ENCODE measurements around the gene SLX9. TPM values are rescaled to one million over a fixed set of nuclear protein-coding genes. Genes with fewer than 3 reads are reported as not detected.

The SLX9 gene
- total RNA-seq, 4 donors from 2014 or later, result 7.5 to 16.4 (median 10.5) TPM

DNA sequence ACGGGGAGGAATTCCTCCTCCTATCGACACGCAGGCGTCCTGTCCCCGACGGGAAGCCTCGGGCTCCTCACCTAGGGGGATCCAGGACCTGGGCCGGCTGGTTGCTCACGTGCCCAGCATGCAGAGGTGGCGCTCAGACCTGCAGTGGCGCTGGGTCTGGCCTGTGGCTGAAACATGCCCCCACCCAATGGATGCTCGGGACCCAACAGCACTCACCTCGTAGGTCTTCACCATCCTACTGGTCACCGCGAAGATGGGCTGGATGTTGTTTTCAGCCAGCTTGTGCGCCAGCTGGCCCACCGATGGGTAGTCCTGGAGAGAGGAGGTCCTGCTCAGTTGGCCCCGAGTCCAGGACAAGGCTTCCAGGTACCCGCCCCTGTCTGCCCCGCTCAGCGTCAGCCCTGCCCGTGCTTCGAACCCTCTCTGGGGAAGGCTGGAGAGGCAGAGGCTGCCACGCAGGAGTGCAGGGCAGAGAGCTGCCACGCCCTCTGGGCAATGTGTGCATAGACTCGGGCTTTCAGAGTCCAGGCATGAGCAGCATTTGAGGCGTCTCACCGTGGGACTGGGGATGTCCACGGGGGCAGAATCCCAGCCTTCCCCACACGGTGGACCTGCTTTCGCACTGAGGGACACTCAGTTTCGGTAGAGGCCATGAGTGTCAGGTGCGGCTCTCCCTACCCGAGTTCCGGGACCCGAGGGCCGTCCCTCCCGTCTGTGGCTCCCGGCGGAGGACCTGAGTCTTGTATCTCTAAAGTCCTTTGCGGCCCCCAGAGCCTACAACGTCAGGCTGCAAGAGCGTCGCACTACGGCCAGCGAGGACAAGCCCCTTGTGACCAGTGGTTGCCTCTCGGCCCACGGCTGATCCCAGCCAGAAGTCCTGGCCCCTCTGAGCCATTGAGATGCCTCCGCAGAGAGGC lies 40.7 kb upstream of the SLX9 start:
- TF ChIP-seq, protein P1, sequence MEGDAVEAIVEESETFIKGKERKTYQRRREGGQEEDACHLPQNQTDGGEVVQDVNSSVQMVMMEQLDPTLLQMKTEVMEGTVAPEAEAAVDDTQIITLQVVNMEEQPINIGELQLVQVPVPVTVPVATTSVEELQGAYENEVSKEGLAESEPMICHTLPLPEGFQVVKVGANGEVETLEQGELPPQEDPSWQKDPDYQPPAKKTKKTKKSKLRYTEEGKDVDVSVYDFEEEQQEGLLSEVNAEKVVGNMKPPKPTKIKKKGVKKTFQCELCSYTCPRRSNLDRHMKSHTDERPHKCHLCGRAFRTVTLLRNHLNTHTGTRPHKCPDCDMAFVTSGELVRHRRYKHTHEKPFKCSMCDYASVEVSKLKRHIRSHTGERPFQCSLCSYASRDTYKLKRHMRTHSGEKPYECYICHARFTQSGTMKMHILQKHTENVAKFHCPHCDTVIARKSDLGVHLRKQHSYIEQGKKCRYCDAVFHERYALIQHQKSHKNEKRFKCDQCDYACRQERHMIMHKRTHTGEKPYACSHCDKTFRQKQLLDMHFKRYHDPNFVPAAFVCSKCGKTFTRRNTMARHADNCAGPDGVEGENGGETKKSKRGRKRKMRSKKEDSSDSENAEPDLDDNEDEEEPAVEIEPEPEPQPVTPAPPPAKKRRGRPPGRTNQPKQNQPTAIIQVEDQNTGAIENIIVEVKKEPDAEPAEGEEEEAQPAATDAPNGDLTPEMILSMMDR (IDR thresholded peaks at IDR 0.05; ENCODE audit: low read depth), result no peak

DNA sequence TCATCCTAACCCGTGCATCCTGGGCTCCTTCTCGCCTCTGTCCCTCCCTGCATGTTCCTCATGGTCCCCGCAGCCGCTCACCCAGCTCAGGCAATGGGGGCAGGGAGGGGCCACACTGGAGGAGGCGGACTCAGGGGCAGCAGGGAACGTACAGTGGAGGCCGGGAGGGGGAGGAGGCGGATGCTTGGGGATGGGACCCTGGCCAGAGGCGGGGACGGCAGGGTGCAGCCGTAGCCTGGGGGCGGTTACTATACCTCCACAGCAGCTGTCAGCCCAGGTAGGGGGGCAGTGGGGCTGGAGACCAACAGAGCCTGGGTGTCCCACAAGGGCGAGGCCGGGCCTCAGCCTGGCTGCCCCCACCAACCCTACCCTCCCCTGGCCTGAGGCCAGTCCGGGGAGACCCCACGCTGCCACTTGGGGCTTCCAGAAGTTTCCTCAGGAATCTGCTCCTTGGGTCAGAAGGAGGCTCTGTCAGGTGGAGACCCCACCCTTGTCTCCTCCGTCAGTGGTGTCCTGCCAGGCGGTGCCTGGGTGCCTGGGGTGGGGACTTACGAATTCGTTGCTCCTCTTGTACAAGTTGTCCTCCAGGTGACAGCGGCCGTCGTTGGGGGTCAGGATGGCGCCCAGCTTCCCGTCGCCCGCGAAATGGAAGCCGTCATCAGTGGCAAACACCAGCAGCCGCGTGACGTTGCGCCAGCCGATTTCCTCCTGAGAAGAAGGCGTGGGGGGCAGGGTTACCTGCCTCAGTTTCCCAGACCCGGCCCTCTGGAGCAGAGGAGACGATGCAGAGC lies 39.9 kb upstream of the SLX9 start:
- TF ChIP-seq, protein P1 (IDR thresholded peaks at IDR 0.05; ENCODE audit: low read depth), result no peak

DNA sequence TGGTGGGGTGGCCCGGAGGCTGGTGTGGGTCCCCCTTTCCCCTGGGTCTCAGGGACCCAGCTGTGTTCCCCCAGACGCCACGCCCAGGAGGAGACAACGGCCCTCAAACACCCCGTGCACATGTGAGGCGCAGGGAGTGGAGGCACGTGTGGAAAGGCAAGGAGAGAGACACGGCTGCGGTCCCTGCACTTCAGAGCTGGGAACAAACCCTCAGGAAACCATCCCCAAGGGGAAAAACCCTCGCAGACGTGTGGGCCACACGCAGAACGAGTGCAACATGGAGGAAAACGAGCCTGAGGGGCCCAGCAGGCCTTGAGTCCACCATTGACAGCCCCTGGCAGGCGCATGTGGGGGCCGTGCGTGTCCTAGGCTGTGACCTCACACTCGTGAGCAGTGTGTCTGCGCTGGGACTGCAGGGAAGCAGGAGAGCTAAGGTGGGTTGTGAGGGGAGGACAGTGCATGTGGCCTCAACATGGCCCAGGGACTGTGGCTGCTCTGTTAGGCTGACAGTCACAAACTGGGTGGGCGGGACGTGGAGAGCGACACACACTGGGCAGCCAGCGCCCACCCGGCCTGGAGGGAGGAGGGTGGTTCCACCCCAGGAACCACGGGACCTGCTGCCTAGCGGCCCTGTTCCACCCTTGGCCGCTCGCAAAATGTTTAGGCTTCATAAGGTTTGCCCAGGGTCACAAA lies 39.1 kb upstream of the SLX9 start:
- TF ChIP-seq, protein P1 (IDR thresholded peaks at IDR 0.05; ENCODE audit: low read depth), result no peak

DNA sequence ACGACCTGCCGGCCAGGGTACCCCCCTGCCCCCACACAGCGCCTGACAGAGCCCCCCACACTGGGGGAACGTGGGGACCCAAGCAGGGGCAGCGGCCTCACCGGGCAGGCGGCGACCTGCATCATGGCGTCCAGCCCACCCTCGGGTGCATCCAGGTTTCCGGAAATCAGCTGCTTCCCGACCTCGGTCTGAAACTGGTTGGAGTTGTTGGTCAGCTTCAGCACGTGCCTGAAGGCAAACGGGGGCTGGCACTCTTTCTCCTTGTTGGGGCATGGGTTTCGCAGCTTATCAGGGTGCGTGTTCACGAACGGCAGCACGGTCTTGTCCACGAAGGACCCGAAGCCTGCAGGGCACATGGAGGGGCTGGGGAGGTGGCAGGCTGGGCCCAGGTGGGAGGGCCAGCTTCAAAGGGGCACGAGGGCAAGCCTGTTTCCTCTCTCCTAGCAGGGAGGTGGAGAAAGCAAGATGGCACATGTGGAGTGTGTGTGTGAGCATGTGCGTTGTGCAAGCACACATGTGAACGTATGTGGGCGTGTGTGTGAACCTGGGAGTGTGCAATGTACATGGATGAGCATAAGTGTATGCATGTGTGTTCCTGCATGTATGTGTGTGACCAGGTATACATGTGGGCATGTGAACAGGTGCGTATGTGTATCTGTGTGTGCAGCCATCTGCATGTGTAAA lies 38.3 kb upstream of the SLX9 start:
- TF ChIP-seq, protein P1 (IDR thresholded peaks at IDR 0.05; ENCODE audit: low read depth), result no peak

DNA sequence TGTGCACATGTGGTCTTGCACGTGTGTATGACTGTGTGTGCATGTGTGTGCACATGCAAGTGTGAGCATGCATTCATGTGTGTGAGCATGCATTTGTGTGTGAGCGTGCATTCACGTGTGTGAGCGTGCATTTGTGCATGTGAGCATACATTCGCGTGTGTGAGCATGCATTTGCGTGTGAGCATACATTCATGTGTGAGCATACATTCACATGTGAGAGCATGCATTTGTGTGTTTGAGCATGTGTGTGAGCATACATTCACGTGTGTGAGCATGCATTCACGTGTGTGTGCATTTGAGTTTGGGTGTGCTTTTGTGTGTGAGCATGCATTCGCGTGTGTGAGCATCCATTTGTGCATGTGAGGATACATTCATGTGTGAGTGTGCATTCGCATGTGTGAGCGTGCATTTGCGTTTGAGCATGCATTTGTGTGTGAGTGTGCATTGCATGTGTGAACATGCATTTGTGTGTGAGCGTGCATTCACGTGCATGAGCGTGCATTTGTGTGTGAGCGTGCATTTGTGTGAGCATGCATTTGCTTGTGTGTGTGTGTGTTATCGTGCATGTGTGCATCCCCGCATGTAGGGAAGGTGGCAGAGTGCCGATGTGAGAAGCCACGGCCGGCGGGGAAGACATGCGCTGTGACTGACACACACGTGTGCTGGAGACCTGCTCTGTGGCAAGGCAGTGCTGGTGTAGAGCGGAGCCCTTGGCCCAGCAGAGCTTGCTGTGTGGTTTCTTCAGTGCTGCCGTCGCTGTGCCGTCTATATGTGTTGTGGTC lies 37.4 kb upstream of the SLX9 start:
- TF ChIP-seq, protein P1 (IDR thresholded peaks at IDR 0.05; ENCODE audit: low read depth), result no peak

DNA sequence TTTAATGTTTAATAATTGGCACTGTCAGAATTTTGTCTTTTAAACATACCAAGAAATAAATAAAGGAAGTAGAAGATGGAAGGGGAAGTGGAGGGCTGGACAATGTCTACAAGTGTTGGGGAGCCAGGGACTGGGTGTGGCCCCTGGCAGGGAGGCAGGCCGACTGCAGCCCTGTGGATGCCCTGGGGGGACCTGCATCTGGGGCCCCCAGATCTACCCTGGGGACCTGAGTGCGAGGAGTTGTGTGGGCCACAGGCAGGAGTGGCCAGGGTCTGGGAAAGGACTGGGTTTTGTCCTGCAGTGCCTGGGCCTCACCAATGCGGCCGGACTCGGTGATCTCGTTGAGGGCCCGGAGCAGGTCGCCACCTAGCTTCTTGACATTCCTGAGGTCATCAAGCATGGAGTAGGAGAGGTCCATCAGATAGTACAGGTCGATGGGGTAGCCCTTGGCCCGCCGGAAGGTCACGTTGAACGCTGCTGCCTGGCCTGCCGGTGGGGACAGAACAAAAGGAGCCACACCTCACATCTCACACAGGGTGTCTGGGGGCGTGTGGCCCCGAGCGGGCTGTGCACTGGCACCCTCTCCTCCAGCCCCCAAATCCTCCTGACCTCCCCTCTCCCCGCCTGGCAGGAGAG lies 36.7 kb upstream of the SLX9 start:
- TF ChIP-seq, protein P1 (IDR thresholded peaks at IDR 0.05; ENCODE audit: low read depth), result no peak
